ENCODE measurements around the gene HEBP1.

Gene HEBP1

DNA sequence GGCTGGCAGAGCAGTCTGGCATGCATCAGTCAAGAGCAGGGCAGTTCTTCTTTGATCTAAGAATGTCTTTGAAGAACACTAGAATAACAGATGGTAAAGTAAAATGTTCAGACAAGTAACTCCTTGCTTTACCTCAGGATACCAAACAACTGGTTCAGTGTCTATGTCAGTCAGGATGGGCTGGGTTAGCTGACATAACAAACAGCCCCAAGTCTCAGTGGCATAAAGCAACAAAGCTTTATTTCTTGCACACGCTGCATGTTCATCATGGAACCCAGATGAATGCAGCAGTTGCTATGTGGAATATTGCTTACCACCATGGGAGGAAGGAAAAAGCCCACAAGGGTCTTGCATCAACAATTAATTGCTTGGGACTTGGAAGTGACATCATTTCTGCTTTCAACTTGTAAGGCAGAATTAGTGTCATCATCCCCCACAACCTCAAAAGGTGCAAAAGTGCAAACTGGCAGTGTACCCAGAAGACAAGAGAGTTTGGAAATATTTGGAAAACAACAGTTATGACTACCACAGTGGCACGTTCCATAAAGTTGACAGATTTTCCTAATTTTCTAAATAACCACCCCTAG lies 69.3 kb downstream of the HEBP1 start:
- Histone ChIP-seq H3K27me3 (ENCODE audit: insufficient read depth, poor library complexity, severe bottlenecking) (peaks cover 2% of the 10 kb centered on the region), H3K4me3 (replicated peaks; ENCODE audit: insufficient read depth, low read length) (no peak overlapping the region), H3K27ac (replicated peaks) (no peak overlapping the region)
- TF ChIP-seq, protein P1, sequence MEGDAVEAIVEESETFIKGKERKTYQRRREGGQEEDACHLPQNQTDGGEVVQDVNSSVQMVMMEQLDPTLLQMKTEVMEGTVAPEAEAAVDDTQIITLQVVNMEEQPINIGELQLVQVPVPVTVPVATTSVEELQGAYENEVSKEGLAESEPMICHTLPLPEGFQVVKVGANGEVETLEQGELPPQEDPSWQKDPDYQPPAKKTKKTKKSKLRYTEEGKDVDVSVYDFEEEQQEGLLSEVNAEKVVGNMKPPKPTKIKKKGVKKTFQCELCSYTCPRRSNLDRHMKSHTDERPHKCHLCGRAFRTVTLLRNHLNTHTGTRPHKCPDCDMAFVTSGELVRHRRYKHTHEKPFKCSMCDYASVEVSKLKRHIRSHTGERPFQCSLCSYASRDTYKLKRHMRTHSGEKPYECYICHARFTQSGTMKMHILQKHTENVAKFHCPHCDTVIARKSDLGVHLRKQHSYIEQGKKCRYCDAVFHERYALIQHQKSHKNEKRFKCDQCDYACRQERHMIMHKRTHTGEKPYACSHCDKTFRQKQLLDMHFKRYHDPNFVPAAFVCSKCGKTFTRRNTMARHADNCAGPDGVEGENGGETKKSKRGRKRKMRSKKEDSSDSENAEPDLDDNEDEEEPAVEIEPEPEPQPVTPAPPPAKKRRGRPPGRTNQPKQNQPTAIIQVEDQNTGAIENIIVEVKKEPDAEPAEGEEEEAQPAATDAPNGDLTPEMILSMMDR (IDR thresholded peaks at IDR 0.05; ENCODE audit: insufficient read depth, low read length), result no peak
- TF ChIP-seq, protein P2, sequence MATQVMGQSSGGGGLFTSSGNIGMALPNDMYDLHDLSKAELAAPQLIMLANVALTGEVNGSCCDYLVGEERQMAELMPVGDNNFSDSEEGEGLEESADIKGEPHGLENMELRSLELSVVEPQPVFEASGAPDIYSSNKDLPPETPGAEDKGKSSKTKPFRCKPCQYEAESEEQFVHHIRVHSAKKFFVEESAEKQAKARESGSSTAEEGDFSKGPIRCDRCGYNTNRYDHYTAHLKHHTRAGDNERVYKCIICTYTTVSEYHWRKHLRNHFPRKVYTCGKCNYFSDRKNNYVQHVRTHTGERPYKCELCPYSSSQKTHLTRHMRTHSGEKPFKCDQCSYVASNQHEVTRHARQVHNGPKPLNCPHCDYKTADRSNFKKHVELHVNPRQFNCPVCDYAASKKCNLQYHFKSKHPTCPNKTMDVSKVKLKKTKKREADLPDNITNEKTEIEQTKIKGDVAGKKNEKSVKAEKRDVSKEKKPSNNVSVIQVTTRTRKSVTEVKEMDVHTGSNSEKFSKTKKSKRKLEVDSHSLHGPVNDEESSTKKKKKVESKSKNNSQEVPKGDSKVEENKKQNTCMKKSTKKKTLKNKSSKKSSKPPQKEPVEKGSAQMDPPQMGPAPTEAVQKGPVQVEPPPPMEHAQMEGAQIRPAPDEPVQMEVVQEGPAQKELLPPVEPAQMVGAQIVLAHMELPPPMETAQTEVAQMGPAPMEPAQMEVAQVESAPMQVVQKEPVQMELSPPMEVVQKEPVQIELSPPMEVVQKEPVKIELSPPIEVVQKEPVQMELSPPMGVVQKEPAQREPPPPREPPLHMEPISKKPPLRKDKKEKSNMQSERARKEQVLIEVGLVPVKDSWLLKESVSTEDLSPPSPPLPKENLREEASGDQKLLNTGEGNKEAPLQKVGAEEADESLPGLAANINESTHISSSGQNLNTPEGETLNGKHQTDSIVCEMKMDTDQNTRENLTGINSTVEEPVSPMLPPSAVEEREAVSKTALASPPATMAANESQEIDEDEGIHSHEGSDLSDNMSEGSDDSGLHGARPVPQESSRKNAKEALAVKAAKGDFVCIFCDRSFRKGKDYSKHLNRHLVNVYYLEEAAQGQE (IDR thresholded peaks at IDR 0.05; ENCODE audit: insufficient replicate concordance, low read depth), result no peak
- TF ChIP-seq GABPA (IDR thresholded peaks at IDR 0.05; ENCODE audit: low read depth), result no peak
- TF ChIP-seq POLR2AphosphoS5 (IDR thresholded peaks at IDR 0.05; ENCODE audit: low read depth), result no peak
- peak in 1 of 2 experiments; percentile 18 for DNase-seq (ENCODE audit: low read depth in 1 of 2, low spot score in 1 of 2)

DNA sequence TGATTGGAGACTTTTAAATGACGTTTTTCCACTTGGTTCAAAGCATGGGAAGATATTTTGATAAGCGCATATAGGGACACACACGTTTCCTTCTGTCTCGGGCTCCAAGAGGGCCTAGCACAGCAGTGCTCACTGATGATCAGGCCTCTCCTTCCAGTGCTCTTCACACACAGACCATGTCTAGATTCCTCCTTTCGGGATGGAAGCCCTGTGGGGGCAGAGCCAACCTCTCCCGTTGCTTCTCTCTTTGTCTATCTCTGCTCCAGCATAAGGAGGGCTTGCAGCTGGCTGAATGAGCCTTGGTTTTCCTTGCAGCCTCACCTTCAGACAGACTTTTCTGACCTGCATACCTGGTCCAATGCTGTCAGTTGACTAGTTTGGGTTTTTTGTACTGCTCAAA lies 70.4 kb downstream of the HEBP1 start:
- H3K4me3 ChIP-seq (replicated peaks; ENCODE audit: insufficient read depth, low read length), result no peak overlapping the region
- TF ChIP-seq, protein P1 (IDR thresholded peaks at IDR 0.05; ENCODE audit: insufficient read depth, low read length), result no peak
- no peak for TF ChIP-seq POLR2AphosphoS5 (IDR thresholded peaks at IDR 0.05; ENCODE audit: low read depth)
- TF ChIP-seq, protein P2 (IDR thresholded peaks at IDR 0.05; ENCODE audit: insufficient replicate concordance, low read depth), result no peak
- TF ChIP-seq GABPA (IDR thresholded peaks at IDR 0.05; ENCODE audit: low read depth), result no peak
- no peak for TF ChIP-seq SPI1 (IDR thresholded peaks at IDR 0.05; ENCODE audit: borderline replicate concordance, low read depth)
- no peak for DNase-seq (ENCODE audit: low read depth in 1 of 2, low spot score in 1 of 2)
- no peak overlapping the region for H3K27ac ChIP-seq (replicated peaks)
- H3K27me3 ChIP-seq (ENCODE audit: insufficient read depth, poor library complexity, severe bottlenecking), result no peaks in the 10 kb centered on the region

DNA sequence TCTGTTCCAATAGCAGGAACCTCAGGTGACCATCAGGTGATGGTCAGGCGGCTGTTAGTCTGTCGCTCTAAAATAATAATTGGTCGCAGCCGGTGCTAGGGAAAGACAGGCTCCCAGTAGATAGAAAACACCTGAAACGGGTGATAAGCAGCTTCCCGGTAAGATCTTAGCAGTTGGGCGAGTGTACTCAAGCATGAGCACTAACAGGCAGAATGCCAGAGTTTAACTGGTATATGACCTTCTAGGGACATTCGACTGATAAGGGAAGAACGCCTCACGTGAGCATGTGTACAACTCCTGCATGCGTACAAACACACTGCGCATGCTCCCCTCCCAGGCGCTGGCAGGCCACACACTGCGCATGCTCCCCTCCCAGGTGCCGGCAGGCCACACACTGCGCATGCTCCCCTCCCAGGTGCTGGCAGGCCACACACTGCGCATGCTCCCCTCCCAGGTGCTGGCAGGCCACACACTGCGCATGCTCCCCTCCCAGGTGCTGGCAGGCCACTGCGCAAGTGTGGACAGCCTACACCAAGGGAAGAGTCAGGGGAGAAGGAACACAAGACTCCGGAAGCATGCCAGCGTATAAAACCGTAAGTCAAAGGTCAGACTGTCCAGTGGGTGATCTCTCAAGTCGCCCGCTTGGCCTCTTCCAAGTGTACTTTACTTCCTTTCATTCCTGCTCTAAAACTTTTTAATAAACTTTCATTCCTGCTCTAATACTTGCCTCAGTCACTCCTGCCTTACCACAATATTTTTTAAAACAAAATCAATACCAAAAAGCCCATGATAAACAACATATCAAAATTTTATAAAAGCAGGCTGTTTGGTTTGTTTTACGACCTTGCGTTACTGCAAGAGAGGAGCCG lies 72.6 kb downstream of the HEBP1 start:
- no peak overlapping the region for H3K4me3 ChIP-seq (replicated peaks; ENCODE audit: insufficient read depth, low read length)
- no peaks in the 10 kb centered on the region for H3K27me3 ChIP-seq (ENCODE audit: insufficient read depth, poor library complexity, severe bottlenecking)
- DNase-seq (ENCODE audit: low read depth in 1 of 2, low spot score in 1 of 2), result no peak
- no peak overlapping the region for H3K27ac ChIP-seq (replicated peaks)
- TF ChIP-seq SPI1 (IDR thresholded peaks at IDR 0.05; ENCODE audit: borderline replicate concordance, low read depth) (no peak), GABPA (IDR thresholded peaks at IDR 0.05; ENCODE audit: low read depth) (no peak), POLR2AphosphoS5 (IDR thresholded peaks at IDR 0.05; ENCODE audit: low read depth) (no peak)
- TF ChIP-seq, protein P1 (IDR thresholded peaks at IDR 0.05; ENCODE audit: insufficient read depth, low read length), result no peak
- TF ChIP-seq, protein P2 (IDR thresholded peaks at IDR 0.05; ENCODE audit: insufficient replicate concordance, low read depth), result no peak
